Measurements from ENCODE around the gene TAS2R10.

The TAS2R10 gene

GRCh38 chr12:10853776-10854175, 27.6 kb upstream of the TAS2R10 start:
- Histone ChIP-seq H3K9me2 (ENCODE audit: low read depth, low read length) (no peaks in the 10 kb centered on the region), H3K27me3 (ENCODE audit: insufficient read depth, low read length) (no peaks in the 10 kb centered on the region), H3K4me3 (ENCODE audit: low read depth, low read length, poor library complexity, severe bottlenecking) (no peak overlapping the region), H3K4me2 (ENCODE audit: low read length) (no peak overlapping the region), H3K36me3 (ENCODE audit: insufficient read depth, low read length) (no peaks in the 10 kb centered on the region), H2AFZ (ENCODE audit: low read length) (no peak overlapping the region), H3K9ac (ENCODE audit: low read length) (no peak overlapping the region), H3K4me1 (ENCODE audit: insufficient read depth, low read length, severe bottlenecking) (no peaks in the 10 kb centered on the region), H3F3A (ENCODE audit: insufficient read depth, low read length) (no peaks in the 10 kb centered on the region), H3K79me2 (ENCODE audit: insufficient read depth, low read length) (no peaks in the 10 kb centered on the region), H3K9me3 (ENCODE audit: low read length) (peaks cover 6% of the 10 kb centered on the region; the same call in 1 of the 2 replicates), H4K20me1 (ENCODE audit: insufficient read depth, low read length) (no peaks in the 10 kb centered on the region), H3K27ac (ENCODE audit: low read depth, low read length, poor library complexity, severe bottlenecking) (no peak overlapping the region)
- TF ChIP-seq EZH2 (IDR thresholded peaks at IDR 0.05; ENCODE audit: borderline replicate concordance, low read length) (no peak), CTCF (IDR thresholded peaks at IDR 0.05; ENCODE audit: low read length) (no peak)

GRCh38 chr12:10851243-10851858, 25.2 kb upstream of the TAS2R10 start:
- Histone ChIP-seq H3K9ac (ENCODE audit: low read length) (no peak overlapping the region), H4K20me1 (ENCODE audit: insufficient read depth, low read length) (no peaks in the 10 kb centered on the region), H3K4me2 (ENCODE audit: low read length) (no peak overlapping the region), H3K4me1 (ENCODE audit: insufficient read depth, low read length, severe bottlenecking) (no peaks in the 10 kb centered on the region), H3K9me2 (ENCODE audit: low read depth, low read length) (no peaks in the 10 kb centered on the region), H3K79me2 (ENCODE audit: insufficient read depth, low read length) (no peaks in the 10 kb centered on the region), H3F3A (ENCODE audit: insufficient read depth, low read length) (no peaks in the 10 kb centered on the region), H2AFZ (ENCODE audit: low read length) (no peak overlapping the region), H3K27ac (ENCODE audit: low read depth, low read length, poor library complexity, severe bottlenecking) (no peak overlapping the region), H3K36me3 (ENCODE audit: insufficient read depth, low read length) (no peaks in the 10 kb centered on the region; the same call in 1 of the 2 replicates), H3K9me3 (ENCODE audit: low read length) (peaks cover 4% of the 10 kb centered on the region; the same call in 1 of the 2 replicates), H3K4me3 (ENCODE audit: low read depth, low read length, poor library complexity, severe bottlenecking) (no peak overlapping the region), H3K27me3 (ENCODE audit: insufficient read depth, low read length) (no peaks in the 10 kb centered on the region)
- TF ChIP-seq EZH2 (IDR thresholded peaks at IDR 0.05; ENCODE audit: borderline replicate concordance, low read length) (no peak), CTCF (IDR thresholded peaks at IDR 0.05; ENCODE audit: low read length) (no peak)

GRCh38 chr12:10849425-10849878, 23.3 kb upstream of the TAS2R10 start, which contains the start of gene PRR4:
PRR4 (minus strand) TSS chr12:10849475; CDS start chr12:10849437, 38 bp downstream.
- TF ChIP-seq CTCF (IDR thresholded peaks at IDR 0.05; ENCODE audit: low read length) (no peak), EZH2 (IDR thresholded peaks at IDR 0.05; ENCODE audit: borderline replicate concordance, low read length) (no peak)
- Histone ChIP-seq H3K9ac (ENCODE audit: low read length) (no peak within 1 kb of the TSS), H3F3A (ENCODE audit: insufficient read depth, low read length) (no peaks in the 10 kb centered on the region), H3K4me1 (ENCODE audit: insufficient read depth, low read length, severe bottlenecking) (no peaks in the 10 kb centered on the region), H3K27ac (ENCODE audit: low read depth, low read length, poor library complexity, severe bottlenecking) (no peak within 1 kb of the TSS), H4K20me1 (ENCODE audit: insufficient read depth, low read length) (no peaks in the 10 kb centered on the region), H3K27me3 (ENCODE audit: insufficient read depth, low read length) (no peaks in the 10 kb centered on the region), H2AFZ (ENCODE audit: low read length) (no peak within 1 kb of the TSS), H3K36me3 (ENCODE audit: insufficient read depth, low read length) (no peaks in the 10 kb centered on the region; the same call in 1 of the 2 replicates), H3K4me3 (ENCODE audit: low read depth, low read length, poor library complexity, severe bottlenecking) (no peak within 1 kb of the TSS), H3K79me2 (ENCODE audit: insufficient read depth, low read length) (no peaks in the 10 kb centered on the region), H3K9me3 (ENCODE audit: low read length) (no peaks in the 10 kb centered on the region), H3K4me2 (ENCODE audit: low read length) (no peak within 1 kb of the TSS), H3K9me2 (ENCODE audit: low read depth, low read length) (no peaks in the 10 kb centered on the region)

Measured in OCI-LY1 (cell line).